Small intestine (tissue), 7 donors: ENCODE results near the gene NCCRP1. TPM values are rescaled to one million over a fixed set of nuclear protein-coding genes. Genes with fewer than 3 reads are reported as not detected.

Source experiments
- DNase-seq, 2 donors: peaks; one replicate each; pipeline versions ENCODE4 v3.0.0 to v3.0.0-alpha.2; 2013
- FAIRE-seq: peaks from 2 replicates; lab custom pipeline; 2012; peaks lifted over from hg19 to GRCh38; lab: Jason Lieb, UNC
- H3K27ac ChIP-seq, 3 donors: one replicate each; pipeline ENCODE4 v1.5.1; 2013; ENCODE audit warnings: low read length in 2 of 3, mild to moderate bottlenecking in 2 of 3, control low read depth in 1 of 3, inconsistent platforms in 1 of 3, low read depth in 1 of 3, moderate library complexity in 1 of 3
- H3K27me3 ChIP-seq, 3 donors: one replicate each; pipeline ENCODE4 v1.6.1; 2013; ENCODE audit warnings: low read length in 3 of 3, inconsistent platforms in 1 of 3; ENCODE audit not compliant: control insufficient read depth in 3 of 3, insufficient read depth in 3 of 3
- H3K36me3 ChIP-seq, 3 donors: one replicate each; pipeline ENCODE4 v1.6.1; 2013; ENCODE audit warnings: low read length in 3 of 3, inconsistent platforms in 1 of 3, low read depth in 1 of 3, mild to moderate bottlenecking in 1 of 3, moderate library complexity in 1 of 3; ENCODE audit not compliant: control insufficient read depth in 3 of 3, insufficient read depth in 2 of 3
- H3K4me1 ChIP-seq, 3 donors: one replicate each; pipeline ENCODE4 v1.6.1; 2013; ENCODE audit warnings: low read length in 2 of 3, inconsistent platforms in 1 of 3, low read depth in 1 of 3, mild to moderate bottlenecking in 1 of 3, moderate library complexity in 1 of 3; ENCODE audit not compliant: control insufficient read depth in 3 of 3, insufficient read depth in 2 of 3
- H3K4me3 ChIP-seq, 3 donors: one replicate each; pipeline ENCODE4 v1.5.1; 2013; ENCODE audit warnings: low read length in 3 of 3, control low read depth in 1 of 3, inconsistent platforms in 1 of 3, low read depth in 1 of 3, mild to moderate bottlenecking in 1 of 3, moderate library complexity in 1 of 3
- H3K9me3 ChIP-seq, 2 donors: one replicate each; pipeline ENCODE4 v1.6.1; 2013; ENCODE audit warnings: low read depth in 1 of 2, low read length in 1 of 2; ENCODE audit not compliant: control insufficient read depth in 2 of 2, insufficient read depth in 1 of 2
- WGBS, 3 donors: extraction: QIAGEN DNeasy Blood & Tissue Kit; methylation state at CpG; one replicate each; pipeline ENCODE4 v1.1.7; 2013; 5-methylcytosine and 5-hydroxymethylcytosine counted together
- polyA plus RNA-seq, 4 donors: library from polyadenylated mRNA; stranded (reverse) in 3 of 4; unstranded in 1 of 4; fragments of 200-250 nt in 3 of 4; fragments of 120-200 nt in 1 of 4; gene quantifications; one replicate each; pipeline versions ENCODE4 v1.2.1 to v1.2.3, GENCODE V29; 2013
- donor health status: healthy with polysubstance abuse.
- donor health status: control.
- donor health status: control.
- donor health status: Bipolar disorder and iron deficiency.
- donor health status: healthy.

Gene NCCRP1
- polyA plus RNA-seq, 4 donors = 0.13 to 1.2 (median 0.45) TPM; not detected in 1

DNA sequence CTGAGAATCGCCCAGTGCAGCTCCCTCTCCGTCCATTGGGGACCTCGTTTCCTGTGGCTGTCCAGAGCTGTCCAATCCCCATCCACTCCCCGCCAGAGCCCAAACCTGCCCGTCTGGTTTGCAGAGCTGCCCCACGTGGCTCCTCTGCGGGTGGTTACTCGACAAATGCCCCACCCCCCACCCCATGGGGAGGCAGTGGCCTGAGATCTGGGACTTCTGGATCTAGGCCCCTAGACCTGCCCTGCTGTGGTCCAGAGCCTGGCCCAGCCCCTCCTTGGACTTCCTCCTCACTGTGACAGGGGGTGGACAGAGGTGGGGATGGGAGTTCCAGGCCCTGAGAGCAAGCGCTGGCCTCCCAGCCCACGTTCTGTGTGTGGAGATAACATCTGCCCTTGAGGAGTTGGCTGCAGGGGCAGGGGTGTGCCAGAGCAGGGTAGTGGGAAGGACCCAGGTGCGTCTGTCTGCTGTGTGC lies 42.1 kb upstream of the NCCRP1 start:
- FAIRE-seq = no peak
- Histone ChIP-seq H3K4me3 (no peak overlapping the region), H3K27me3 (no peaks in the 10 kb centered on the region), H3K36me3 (peaks cover 0 to 59% (median under 1%) of the 10 kb centered on the region in 3 donors), H3K9me3 (no peaks in the 10 kb centered on the region), H3K4me1 (peaks cover 0 to 64% (median 5%) of the 10 kb centered on the region in 3 donors), H3K27ac (peak overlapping the region in 2 of 3 donors; percentile 15 to 17)
- peak; percentile 61 to 77 for DNase-seq
- WGBS, 3 donors = 14 to 54% (median 48%) methylated on average over 11 of the region's 11 CpGs

DNA sequence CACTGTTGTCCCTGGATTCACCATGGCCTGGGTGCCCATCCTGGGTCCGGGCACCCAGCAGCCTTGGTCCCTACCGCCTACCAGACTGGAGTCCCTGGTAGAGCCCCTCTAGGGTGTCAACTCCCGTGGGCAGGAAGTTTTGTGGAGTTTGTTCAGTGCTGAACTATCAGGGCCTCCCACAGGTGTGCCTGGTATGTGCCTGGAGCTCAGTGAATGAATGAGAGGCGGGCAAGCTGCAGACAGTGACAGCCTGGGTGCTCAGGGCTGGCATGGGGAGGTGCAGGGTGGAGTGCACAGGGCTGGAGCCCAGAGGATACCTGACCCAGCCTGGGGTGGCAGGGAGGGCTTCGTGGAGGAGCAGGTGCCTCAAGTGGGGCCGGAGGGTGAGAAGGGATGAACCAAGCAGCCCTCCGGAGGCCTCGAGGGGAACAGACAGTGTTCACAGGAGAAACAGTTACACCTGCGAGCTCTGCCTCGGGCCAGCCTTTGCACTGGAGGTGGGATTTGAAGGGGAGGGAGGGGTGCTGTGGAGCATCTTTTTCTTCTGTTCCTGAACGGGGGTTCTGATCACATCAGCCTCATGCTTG lies 41.6 kb upstream of the NCCRP1 start:
- no peaks in the 10 kb centered on the region for H3K27me3 ChIP-seq
- no peaks in the 10 kb centered on the region for H3K9me3 ChIP-seq
- H3K4me1 ChIP-seq = peaks cover 0 to 64% (median 5%) of the 10 kb centered on the region in 3 donors
- H3K27ac ChIP-seq = peak overlapping the region in 2 of 3 donors; percentile 15 to 17
- no peak for FAIRE-seq
- no peak overlapping the region for H3K4me3 ChIP-seq
- H3K36me3 ChIP-seq = peaks cover 0 to 62% (median 3%) of the 10 kb centered on the region in 3 donors
- WGBS, 3 donors = 53 to 71% (median 58%) methylated on average over 11 of the region's 11 CpGs
- no peak for DNase-seq

DNA sequence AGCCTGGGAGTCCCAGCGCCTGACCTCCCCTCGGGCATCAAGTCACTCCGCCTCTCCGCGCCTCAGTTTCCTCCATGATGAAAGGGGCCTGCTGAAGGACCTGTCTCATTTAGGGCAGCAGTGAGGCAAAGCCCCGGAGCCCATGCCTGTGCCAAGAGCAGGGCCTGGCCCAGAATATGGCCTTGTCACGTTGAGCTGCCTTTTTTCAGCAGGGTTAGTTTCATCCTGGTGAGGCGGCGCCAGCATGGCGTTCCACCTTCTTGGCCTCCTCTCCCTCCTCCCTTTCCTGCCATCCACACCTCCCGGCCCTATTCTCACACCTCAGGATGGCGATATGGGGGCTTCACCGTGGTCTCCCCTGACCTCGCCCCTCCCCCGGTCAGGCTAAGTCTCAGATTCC lies 41.0 kb upstream of the NCCRP1 start:
- WGBS, 3 donors = 79 to 86% (median 84%) methylated on average over 15 of the region's 15 CpGs

DNA sequence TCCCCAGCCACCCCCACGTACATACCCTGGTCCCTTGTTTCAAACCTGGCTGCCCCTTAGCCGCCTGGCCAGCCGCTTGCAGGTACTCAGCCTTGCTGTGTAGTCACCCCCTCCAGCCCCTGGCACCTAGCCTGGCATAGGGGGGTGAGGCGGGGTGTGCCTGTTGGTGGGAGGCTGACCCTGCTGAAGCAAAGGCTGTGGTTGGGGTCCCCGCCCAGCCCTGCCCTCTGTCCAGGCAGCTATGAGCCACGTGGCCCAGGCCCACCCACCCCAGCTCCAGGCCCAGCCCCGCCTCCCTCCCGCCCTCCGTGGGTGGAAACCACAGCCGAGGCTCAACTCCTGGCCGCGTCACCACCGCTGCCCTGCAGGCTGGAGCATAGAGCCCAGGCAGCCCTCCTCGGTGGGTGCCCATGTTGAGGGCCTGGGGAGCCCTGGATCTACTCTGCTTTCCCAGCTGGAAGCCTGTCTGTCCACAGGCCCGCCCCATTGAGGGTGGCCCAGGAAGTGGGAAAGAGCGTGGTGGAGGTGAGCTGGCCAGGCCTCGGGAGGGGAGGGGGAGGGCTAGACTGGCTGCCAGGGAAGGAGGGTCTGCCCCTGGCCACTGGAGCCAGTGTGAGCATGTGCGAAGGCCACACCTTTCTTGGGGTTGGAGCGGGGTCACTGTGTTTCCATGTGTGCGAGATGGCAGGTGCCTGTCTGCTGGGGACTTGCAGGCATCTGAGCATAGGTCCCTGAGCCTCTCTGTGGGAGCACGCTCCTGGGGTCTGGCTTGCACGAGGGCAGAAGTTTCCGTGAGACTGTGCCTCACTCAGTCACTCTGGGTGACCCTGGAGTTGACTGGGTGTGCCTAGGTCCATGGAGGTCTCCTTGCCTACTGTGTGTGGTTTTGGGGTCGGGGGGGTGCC lies 40.2 kb upstream of the NCCRP1 start:
- FAIRE-seq (no peak), DNase-seq (peak in 1 of 2 donors; percentile 41)
- no peak overlapping the region for H3K4me3 ChIP-seq
- H3K9me3 ChIP-seq = no peaks in the 10 kb centered on the region
- peaks cover 0 to 55% (median 5%) of the 10 kb centered on the region in 3 donors for H3K4me1 ChIP-seq
- 34 to 47% (median 46%) methylated on average over 24 of the region's 24 CpGs for whole genome bisulfite sequencing, 3 donors
- no peak overlapping the region for H3K27ac ChIP-seq
- H3K36me3 ChIP-seq = peaks cover 0 to 67% (median 3%) of the 10 kb centered on the region in 3 donors
- no peaks in the 10 kb centered on the region for H3K27me3 ChIP-seq

More for the DNA sequence above, 41.0 kb upstream of the NCCRP1 start:
- Histone ChIP-seq H3K4me1 (peaks cover 0 to 63% (median 5%) of the 10 kb centered on the region in 3 donors), H3K27me3 (no peaks in the 10 kb centered on the region), H3K9me3 (no peaks in the 10 kb centered on the region), H3K36me3 (peaks cover 0 to 63% (median 3%) of the 10 kb centered on the region in 3 donors), H3K4me3 (no peak overlapping the region), H3K27ac (no peak overlapping the region)
- DNase-seq (no peak), FAIRE-seq (no peak)

DNA sequence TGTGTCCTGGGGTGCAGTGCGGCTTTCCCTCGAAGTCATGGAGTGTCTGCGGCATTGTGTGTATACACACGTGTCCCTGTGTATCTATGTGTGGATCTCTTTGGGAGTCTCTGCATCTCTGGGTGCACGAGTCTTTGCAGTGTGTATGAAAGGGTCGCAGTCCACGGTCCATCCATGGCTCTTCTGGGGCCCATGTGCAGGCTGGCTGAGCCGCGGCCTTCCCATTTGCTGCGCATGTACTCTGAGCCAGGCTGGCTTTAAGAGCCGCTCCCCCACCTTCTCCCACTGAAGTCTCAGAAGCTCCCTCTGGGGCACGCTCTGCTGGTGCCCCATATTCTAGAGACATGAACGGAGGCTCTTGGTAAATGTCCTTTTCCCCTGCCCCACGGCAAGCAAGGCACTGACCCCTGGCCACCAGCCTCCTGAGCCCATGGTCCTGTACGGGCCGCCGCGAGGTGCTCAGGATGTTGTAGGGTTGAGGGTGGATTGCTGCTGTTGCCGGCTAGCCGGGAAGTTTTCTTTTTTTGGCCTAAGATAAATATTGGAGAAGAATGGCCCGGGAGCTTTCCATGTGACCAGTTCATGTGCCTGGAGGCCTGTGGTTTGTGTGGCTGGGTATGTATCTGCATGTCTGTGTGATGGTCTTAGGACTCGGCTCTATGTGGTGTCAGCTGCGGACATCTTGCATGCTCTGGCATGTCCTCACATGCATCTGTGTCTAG lies 39.3 kb upstream of the NCCRP1 start:
- Histone ChIP-seq H3K4me3 (no peak overlapping the region), H3K36me3 (peaks cover 0 to 70% (median 3%) of the 10 kb centered on the region in 3 donors), H3K4me1 (peaks cover 0 to 55% (median 5%) of the 10 kb centered on the region in 3 donors), H3K27me3 (no peaks in the 10 kb centered on the region), H3K27ac (no peak overlapping the region), H3K9me3 (no peaks in the 10 kb centered on the region)
- FAIRE-seq = no peak
- 68 to 87% (median 82%) methylated on average over 22 to 23 of the region's 23 CpGs for WGBS, 3 donors
- DNase-seq = peak in 1 of 2 donors; percentile 41

DNA sequence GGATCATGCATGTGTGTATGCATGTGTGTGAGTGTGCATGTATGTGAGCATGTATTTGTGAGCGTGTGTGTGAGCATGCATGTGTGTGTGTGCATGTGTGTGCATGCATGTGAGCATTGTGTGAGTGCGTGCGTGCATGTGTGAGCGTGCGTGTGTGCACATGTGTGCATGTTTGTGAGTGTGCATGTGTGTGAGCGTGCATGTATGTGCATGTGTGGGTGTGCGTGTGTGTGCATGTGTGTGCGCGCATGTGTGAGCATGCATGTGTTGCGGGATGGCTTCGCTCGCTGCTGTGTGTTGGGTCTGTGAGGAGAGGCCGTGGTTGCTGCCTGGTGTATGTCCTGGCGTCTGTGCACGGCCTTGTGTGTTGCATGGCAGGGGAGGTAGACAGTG lies 38.8 kb upstream of the NCCRP1 start:
- Histone ChIP-seq H3K27me3 (no peaks in the 10 kb centered on the region), H3K9me3 (no peaks in the 10 kb centered on the region), H3K27ac (no peak overlapping the region), H3K4me3 (no peak overlapping the region), H3K4me1 (peaks cover 0 to 55% (median 5%) of the 10 kb centered on the region in 3 donors), H3K36me3 (peaks cover 2 to 75% (median 3%) of the 10 kb centered on the region in 3 donors)
- FAIRE-seq (no peak), DNase-seq (no peak)
- WGBS, 3 donors = 93 to 95% (median 94%) methylated on average over 15 of the region's 15 CpGs

DNA sequence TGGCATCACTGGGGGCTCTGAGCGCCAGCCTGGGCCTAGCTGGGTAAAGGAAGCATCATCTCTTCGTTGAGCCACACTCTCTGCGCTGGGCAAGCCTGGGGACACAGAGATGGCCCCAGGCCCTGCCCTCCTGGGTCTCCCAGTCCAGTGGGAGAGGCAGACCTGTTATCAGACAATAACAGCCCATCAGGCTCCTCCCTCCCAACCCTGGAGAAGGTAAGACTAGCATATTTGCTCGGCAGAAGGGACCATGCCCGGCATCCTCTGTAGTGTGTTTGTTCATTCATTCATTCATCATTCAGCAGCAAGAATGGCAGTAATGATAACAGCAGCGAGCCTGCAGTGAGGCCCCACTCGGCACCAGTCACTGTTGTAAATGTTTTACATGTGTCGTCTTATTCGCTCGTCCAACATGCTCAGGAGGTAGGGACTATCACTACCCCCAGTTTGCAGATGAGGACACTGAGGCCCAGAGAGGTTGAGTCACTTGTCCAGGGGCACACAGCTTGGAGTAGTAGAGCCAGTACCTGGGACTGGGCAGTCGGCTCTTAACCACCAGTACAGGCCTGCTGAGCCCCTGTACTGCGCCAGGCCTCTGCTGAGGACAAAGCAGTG lies 38.0 kb upstream of the NCCRP1 start:
- Histone ChIP-seq H3K4me3 (no peak overlapping the region), H3K27ac (no peak overlapping the region), H3K4me1 (peaks cover 0 to 53% (median 5%) of the 10 kb centered on the region in 3 donors), H3K9me3 (no peaks in the 10 kb centered on the region), H3K36me3 (peaks cover 2 to 75% (median 3%) of the 10 kb centered on the region in 3 donors), H3K27me3 (no peaks in the 10 kb centered on the region)
- 66 to 82% (median 81%) methylated on average over 12 of the region's 12 CpGs for WGBS, 3 donors
- FAIRE-seq = no peak
- DNase-seq = peak in 1 of 2 donors; percentile 51
